H9 (cell line): Measurements from ENCODE around the gene MAPK8IP3. TPM values are rescaled to one million over a fixed set of nuclear protein-coding genes. Genes with fewer than 3 reads are reported as not detected.

Experiments used
- DNase-seq: peaks from one replicate; pipeline ENCODE4 v3.0.0-alpha.2; 2017
- H2AFZ ChIP-seq: one replicate; pipeline ENCODE4 v1.6.1; 2013; ENCODE audit warnings: mild to moderate bottlenecking, low read length, control low read depth, moderate library complexity
- H2AK5ac ChIP-seq: 2 replicates; pipeline ENCODE4 v1.6.1; 2013; ENCODE audit warnings: low read length, control low read depth, mixed read lengths; ENCODE audit not compliant: insufficient read length
- H2BK120ac ChIP-seq: one replicate; pipeline ENCODE4 v1.6.1; 2013; ENCODE audit warnings: low read depth, mild to moderate bottlenecking, low read length, control low read depth, inconsistent platforms; ENCODE audit not compliant: poor library complexity, severe bottlenecking
- H2BK12ac ChIP-seq: 2 replicates; pipeline ENCODE4 v1.6.1; 2013; ENCODE audit warnings: low read length, control low read depth, mixed read lengths, low read depth; ENCODE audit not compliant: insufficient read length
- H2BK15ac ChIP-seq: 2 replicates; pipeline ENCODE4 v1.6.1; 2013; ENCODE audit warnings: low read depth, low read length, control low read depth
- H2BK20ac ChIP-seq: one replicate; pipeline ENCODE4 v1.6.1; 2013; ENCODE audit warnings: low read depth, mild to moderate bottlenecking, low read length, control low read depth, inconsistent platforms; ENCODE audit not compliant: poor library complexity, severe bottlenecking
- H2BK5ac ChIP-seq: 2 replicates; pipeline ENCODE4 v1.6.1; 2013; ENCODE audit warnings: low read length, control low read depth, mixed read lengths; ENCODE audit not compliant: insufficient read length
- H3K14ac ChIP-seq: 2 replicates; pipeline ENCODE4 v1.6.1; 2013; ENCODE audit warnings: low read length, control low read depth; ENCODE audit not compliant: insufficient read depth
- H3K18ac ChIP-seq: 2 replicates; pipeline ENCODE4 v1.6.1; 2013; ENCODE audit warnings: low read depth, mild to moderate bottlenecking, mixed read lengths, low read length, control low read depth; ENCODE audit not compliant: insufficient read length
- H3K23ac ChIP-seq: 2 replicates; pipeline ENCODE4 v1.6.1; 2013; ENCODE audit warnings: low read length, control low read depth, mixed read lengths, low read depth; ENCODE audit not compliant: insufficient read length
- H3K23me2 ChIP-seq: 2 replicates; pipeline ENCODE4 v1.6.1; 2013; ENCODE audit warnings: low read depth, mild to moderate bottlenecking, mixed read lengths, low read length, control low read depth; ENCODE audit not compliant: insufficient read length, poor library complexity, severe bottlenecking
- H3K27ac ChIP-seq: 2 replicates; pipeline ENCODE4 v1.5.1; 2013; ENCODE audit warnings: low read length, control low read depth, mixed read lengths, low read depth; ENCODE audit not compliant: insufficient read length
- H3K27me3 ChIP-seq: 2 replicates; pipeline ENCODE4 v1.6.1; 2013; ENCODE audit warnings: low read length, control low read depth, inconsistent platforms; ENCODE audit not compliant: insufficient read depth
- H3K4ac ChIP-seq: 2 replicates; pipeline ENCODE4 v1.6.1; 2013; ENCODE audit warnings: low read depth, mild to moderate bottlenecking, control low read depth, inconsistent platforms, low read length, moderate library complexity
- H3K4me1 ChIP-seq: 2 replicates; pipeline ENCODE4 v1.6.1; 2013; ENCODE audit warnings: low read length, control low read depth, inconsistent platforms; ENCODE audit not compliant: insufficient read depth
- H3K4me2 ChIP-seq: 2 replicates; pipeline ENCODE4 v1.6.1; 2013; ENCODE audit warnings: low read length, control low read depth, mixed read lengths; ENCODE audit not compliant: insufficient read length, insufficient read depth
- H3K56ac ChIP-seq: 2 replicates; pipeline ENCODE4 v1.6.1; 2013; ENCODE audit warnings: low read depth, mild to moderate bottlenecking, mixed read lengths, low read length, control low read depth; ENCODE audit not compliant: insufficient read length
- H3K79me1 ChIP-seq: 2 replicates; pipeline ENCODE4 v1.6.1; 2013; ENCODE audit warnings: low read depth, mild to moderate bottlenecking, moderate library complexity, low read length, control low read depth, inconsistent platforms; ENCODE audit not compliant: insufficient read depth, poor library complexity, severe bottlenecking
- H3K79me2 ChIP-seq: 2 replicates; pipeline ENCODE4 v1.6.1; 2013; ENCODE audit warnings: low read length, control low read depth, inconsistent platforms; ENCODE audit not compliant: insufficient read depth
- H3K9ac ChIP-seq: 2 replicates; pipeline ENCODE4 v1.6.1; 2013; ENCODE audit warnings: low read length, control low read depth, mixed read lengths; ENCODE audit not compliant: insufficient read length; ENCODE audit errors: extremely low read depth
- H3K9me3 ChIP-seq: one replicate; pipeline ENCODE4 v1.6.1; 2013; ENCODE audit warnings: low read depth, low read length, inconsistent platforms; ENCODE audit not compliant: control insufficient read depth
- H3T11ph ChIP-seq: one replicate; pipeline ENCODE4 v1.6.1; 2013; ENCODE audit warnings: mild to moderate bottlenecking, low read length, control low read depth, inconsistent platforms
- H4K20me1 ChIP-seq: one replicate; pipeline ENCODE4 v1.6.1; 2013; ENCODE audit not compliant: control insufficient read depth, insufficient read length, insufficient read depth
- H4K5ac ChIP-seq: 2 replicates; pipeline ENCODE4 v1.6.1; 2013; ENCODE audit warnings: low read depth, mild to moderate bottlenecking, mixed read lengths, low read length, control low read depth; ENCODE audit not compliant: insufficient read length
- H4K8ac ChIP-seq: replicated peaks from 2 replicates; pipeline ENCODE4 v1.6.1; 2013; ENCODE audit warnings: low read length, control low read depth, mixed read lengths, low read depth; ENCODE audit not compliant: insufficient read length
- H4K91ac ChIP-seq: 2 replicates; pipeline ENCODE4 v1.6.1; 2013; ENCODE audit warnings: low read depth, mild to moderate bottlenecking, moderate library complexity, mixed read lengths, low read length, control low read depth; ENCODE audit not compliant: insufficient read length
- H3K27ac Mint-ChIP-seq, 3 experiments: 2 replicates in 2 of 3; 3 replicates in 1 of 3; pipeline ENCODE4 v1.8.0; 2020 to 2021; ENCODE audit warnings: mixed read lengths in 3 of 3, mild to moderate bottlenecking in 1 of 3, moderate library complexity in 1 of 3
- H3K27me3 Mint-ChIP-seq: 2 replicates; pipeline ENCODE4 v1.8.0; 2021; ENCODE audit warnings: low read depth, mild to moderate bottlenecking, moderate library complexity, mixed read lengths
- H3K36me3 Mint-ChIP-seq, 3 experiments: 2 replicates in 2 of 3; 3 replicates in 1 of 3; pipeline ENCODE4 v1.8.0; 2020 to 2021; ENCODE audit warnings: low read depth in 3 of 3, mixed read lengths in 3 of 3; ENCODE audit not compliant: insufficient read depth in 1 of 3
- H3K4me1 Mint-ChIP-seq, 2 experiments: 2 replicates each; pipeline ENCODE4 v1.8.0; 2020; ENCODE audit warnings: mixed read lengths in 2 of 2
- H3K4me3 Mint-ChIP-seq, 2 experiments: 2 replicates in 1 of 2; 3 replicates in 1 of 2; pipeline ENCODE4 v1.8.0; 2020 to 2021; ENCODE audit warnings: mild to moderate bottlenecking in 2 of 2, mixed read lengths in 2 of 2, moderate library complexity in 1 of 2
- H3K9me3 Mint-ChIP-seq, 2 experiments: 2 replicates in 1 of 2; 3 replicates in 1 of 2; pipeline ENCODE4 v1.8.0; 2020; ENCODE audit warnings: mild to moderate bottlenecking in 2 of 2, mixed read lengths in 2 of 2, moderate library complexity in 1 of 2
- total RNA-seq: library from RNA; stranded (reverse); gene quantifications from 2 replicates; pipeline ENCODE4 v1.2.1, GENCODE V29; 2021
- TF ChIP-seq, protein P1 (sequence below): fragments of 200-600 bp; sonication (generic); conservative IDR thresholded peaks from 3 replicates; pipeline ENCODE4 v1.8.0; 2021; ENCODE audit warnings: antibody characterized with exemption, mild to moderate bottlenecking

Gene MAPK8IP3
- total RNA-seq, 1 experiment from 2014 or later, result 51.3 TPM

DNA sequence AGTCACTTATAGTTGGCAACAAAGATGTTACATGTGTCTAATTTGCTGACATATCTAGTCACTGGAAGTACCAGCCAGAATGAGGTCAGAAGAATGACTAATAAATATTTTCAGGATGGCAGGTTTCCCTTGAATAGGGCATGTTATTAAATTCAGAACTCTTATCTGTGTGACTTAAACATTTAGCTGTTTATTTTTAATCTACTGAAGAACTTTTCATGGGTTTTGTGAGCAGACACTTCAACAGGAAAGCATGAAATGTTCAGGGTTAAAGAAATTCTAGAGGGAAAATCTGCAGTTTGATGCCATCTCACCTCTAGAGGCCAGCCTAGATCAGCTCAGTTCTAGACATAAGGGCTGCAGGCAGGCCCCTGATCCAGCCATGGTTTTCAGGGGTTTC lies 14.7 kb upstream of the MAPK8IP3 start:
- Histone ChIP-seq H3K23me2 (no peaks in the 10 kb centered on the region), H4K5ac (no peak overlapping the region), H2AK5ac (no peak overlapping the region), H2BK20ac (no peak overlapping the region), H2BK5ac (no peak overlapping the region), H3K56ac (no peak overlapping the region), H2BK120ac (no peak overlapping the region), H4K8ac (no peak overlapping the region), H3K27me3 (no peaks in the 10 kb centered on the region; the same call in 1 of the 2 replicates), H4K91ac (no peak overlapping the region), H3K4me2 (no peak overlapping the region), H3K4me1 (no peaks in the 10 kb centered on the region; the same call in 1 of the 2 replicates), H3K4ac (no peak overlapping the region), H2BK12ac (no peak overlapping the region), H4K20me1 (no peaks in the 10 kb centered on the region), H3K23ac (no peak overlapping the region), H3K79me2 (peaks cover 27% of the 10 kb centered on the region; the same call in 1 of the 2 replicates), H2AFZ (no peak overlapping the region), H2BK15ac (no peak overlapping the region), H3K9ac (no peak overlapping the region), H3K79me1 (peaks cover 3% of the 10 kb centered on the region), H3K14ac (no peak overlapping the region), H3K18ac (no peak overlapping the region), H3K9me3 (no peaks in the 10 kb centered on the region), H3T11ph (no peak overlapping the region), H3K27ac (no peak overlapping the region)
- peaks cover 39 to 93% (median 89%) of the 10 kb centered on the region in 3 experiments for H3K36me3 Mint-ChIP-seq
- H3K27ac Mint-ChIP-seq, result peak overlapping the region in 1 of 3 experiments; percentile 40; a peak in 1 of 7 replicates
- H3K4me1 Mint-ChIP-seq, result no peaks in the 10 kb centered on the region
- DNase-seq, result no peak
- H3K27me3 Mint-ChIP-seq, result no peaks in the 10 kb centered on the region
- TF ChIP-seq, protein P1, sequence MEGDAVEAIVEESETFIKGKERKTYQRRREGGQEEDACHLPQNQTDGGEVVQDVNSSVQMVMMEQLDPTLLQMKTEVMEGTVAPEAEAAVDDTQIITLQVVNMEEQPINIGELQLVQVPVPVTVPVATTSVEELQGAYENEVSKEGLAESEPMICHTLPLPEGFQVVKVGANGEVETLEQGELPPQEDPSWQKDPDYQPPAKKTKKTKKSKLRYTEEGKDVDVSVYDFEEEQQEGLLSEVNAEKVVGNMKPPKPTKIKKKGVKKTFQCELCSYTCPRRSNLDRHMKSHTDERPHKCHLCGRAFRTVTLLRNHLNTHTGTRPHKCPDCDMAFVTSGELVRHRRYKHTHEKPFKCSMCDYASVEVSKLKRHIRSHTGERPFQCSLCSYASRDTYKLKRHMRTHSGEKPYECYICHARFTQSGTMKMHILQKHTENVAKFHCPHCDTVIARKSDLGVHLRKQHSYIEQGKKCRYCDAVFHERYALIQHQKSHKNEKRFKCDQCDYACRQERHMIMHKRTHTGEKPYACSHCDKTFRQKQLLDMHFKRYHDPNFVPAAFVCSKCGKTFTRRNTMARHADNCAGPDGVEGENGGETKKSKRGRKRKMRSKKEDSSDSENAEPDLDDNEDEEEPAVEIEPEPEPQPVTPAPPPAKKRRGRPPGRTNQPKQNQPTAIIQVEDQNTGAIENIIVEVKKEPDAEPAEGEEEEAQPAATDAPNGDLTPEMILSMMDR, result 0 out of 3 replicates have a peak, but pooled peaks have one; percentile 17
- H3K9me3 Mint-ChIP-seq, result no peaks in the 10 kb centered on the region
- H3K4me3 Mint-ChIP-seq, result no peak overlapping the region
